Measurements from ENCODE around the gene SLC27A4. TPM values are rescaled to one million over a fixed set of nuclear protein-coding genes. Genes with fewer than 3 reads are reported as not detected.
"Not testable (repeated sequence)": the region's sequence is repeated elsewhere in the genome, so short reads cannot be mapped to it uniquely, and the experiment has no call there.

Gene SLC27A4
- total RNA-seq, 4 donors from 2014 or later = 14.3 to 34.3 (median 20.4) TPM

- Histone ChIP-seq H3K27me3 (no peaks in the 10 kb centered on the region), H3K27ac (no peak overlapping the region), H3K4me3 (no peak overlapping the region), H3K9me3 (no peaks in the 10 kb centered on the region), H3K4me1 (peaks cover 0 to 10% (median under 1%) of the 10 kb centered on the region in 3 donors), H3K36me3 (peaks cover 0 to 37% of the 10 kb centered on the region in 2 donors)
- TF ChIP-seq POLR2AphosphoS5 (IDR thresholded peaks at IDR 0.05) (no peak), EP300 (IDR thresholded peaks at IDR 0.05) (no peak), CTCF (IDR thresholded peaks at IDR 0.05) (no peak), POLR2A (IDR thresholded peaks at IDR 0.05) (no peak)
- no peak for ATAC-seq
- WGBS, 2 donors (ENCODE audit: low coverage in 1 of 2) = 100% methylated on average over 2 of the region's 2 CpGs; no CpG with 5 or more reads in 1 of the 2 donors
Measured at GRCh38 chr9:128335914-128336313, 4.4 kb upstream of the SLC27A4 start.

- no peak for TF ChIP-seq POLR2A (IDR thresholded peaks at IDR 0.05)
- no peak for TF ChIP-seq CTCF (IDR thresholded peaks at IDR 0.05)
- no peak for TF ChIP-seq POLR2AphosphoS5 (IDR thresholded peaks at IDR 0.05)
- no peak for TF ChIP-seq EP300 (IDR thresholded peaks at IDR 0.05)
- no peak for ATAC-seq
- Histone ChIP-seq H3K27me3 (no peaks in the 10 kb centered on the region), H3K27ac (no peak overlapping the region), H3K4me3 (no peak overlapping the region), H3K4me1 (peaks cover 0 to 24% (median 4%) of the 10 kb centered on the region in 3 donors), H3K9me3 (no peaks in the 10 kb centered on the region), H3K36me3 (peaks cover 0 to 26% of the 10 kb centered on the region in 2 donors)
- 87 to 100% methylated on average over 2 to 3 of the region's 7 CpGs for WGBS, 2 donors (ENCODE audit: low coverage in 1 of 2)
Measured at GRCh38 chr9:128337936-128338335, 2.4 kb upstream of the SLC27A4 start.

- H3K4me1 ChIP-seq = peaks cover 0 to 24% (median 4%) of the 10 kb centered on the region in 3 donors
- not testable (repeated sequence) for H3K4me3 ChIP-seq, ATAC-seq, H3K27me3 ChIP-seq, H3K27ac ChIP-seq, H3K9me3 ChIP-seq
- peaks cover 0 to 26% of the 10 kb centered on the region in 2 donors for H3K36me3 ChIP-seq
- 90 to 92% methylated on average over 3 to 4 of the region's 15 CpGs for WGBS, 2 donors (ENCODE audit: low coverage in 1 of 2)
Measured at GRCh38 chr9:128338852-128339614, 1.3 kb upstream of the SLC27A4 start.

- peak overlapping the region; percentile 27 to 88 (median 86) for H3K27ac ChIP-seq
- 3 to 6% methylated on average over 3 to 5 of the region's 48 CpGs for WGBS, 2 donors (ENCODE audit: low coverage in 1 of 2)
- no peaks in the 10 kb centered on the region for H3K27me3 ChIP-seq
- peaks cover 0 to 24% (median 4%) of the 10 kb centered on the region in 3 donors for H3K4me1 ChIP-seq
- H3K36me3 ChIP-seq = peaks cover 0 to 39% of the 10 kb centered on the region in 2 donors
- H3K4me3 ChIP-seq = peak overlapping the region; percentile 80 to 92
- H3K9me3 ChIP-seq = no peaks in the 10 kb centered on the region
- peak; percentile 61 for ATAC-seq
- TF ChIP-seq EP300 (IDR thresholded peaks at IDR 0.05) (no peak), POLR2A (IDR thresholded peaks at IDR 0.05) (no peak), CTCF (IDR thresholded peaks at IDR 0.05) (no peak), POLR2AphosphoS5 (IDR thresholded peaks at IDR 0.05) (no peak)
Measured at GRCh38 chr9:128340691-128341434, 536 bp downstream of the SLC27A4 start.

GRCh38 chr9:128341435-128341849, 1.1 kb downstream of the SLC27A4 start:
- Histone ChIP-seq H3K4me1 (peaks cover 0 to 24% (median 4%) of the 10 kb centered on the region in 3 donors), H3K4me3 (peak overlapping the region; percentile 80 to 92), H3K27ac (peak overlapping the region in 3 of 4 donors; percentile 85 to 88 (median 87)), H3K9me3 (no peaks in the 10 kb centered on the region), H3K36me3 (peaks cover 0 to 44% of the 10 kb centered on the region in 2 donors), H3K27me3 (no peaks in the 10 kb centered on the region)
- TF ChIP-seq POLR2A (IDR thresholded peaks at IDR 0.05) (no peak), POLR2AphosphoS5 (IDR thresholded peaks at IDR 0.05) (no peak), CTCF (IDR thresholded peaks at IDR 0.05) (peak in 3 of 4 experiments; percentile 62 to 67 (median 64))
- WGBS, 2 donors (ENCODE audit: low coverage in 1 of 2) = 0 to 16% methylated on average over 2 to 3 of the region's 13 CpGs
- peak; percentile 39 for ATAC-seq
